Measurements from ENCODE around the gene B3GNT7. TPM values are rescaled to one million over a fixed set of nuclear protein-coding genes. Genes with fewer than 3 reads are reported as not detected.

The B3GNT7 gene
- total RNA-seq, 1 donor from 2014 or later, result 0.64 TPM

DNA sequence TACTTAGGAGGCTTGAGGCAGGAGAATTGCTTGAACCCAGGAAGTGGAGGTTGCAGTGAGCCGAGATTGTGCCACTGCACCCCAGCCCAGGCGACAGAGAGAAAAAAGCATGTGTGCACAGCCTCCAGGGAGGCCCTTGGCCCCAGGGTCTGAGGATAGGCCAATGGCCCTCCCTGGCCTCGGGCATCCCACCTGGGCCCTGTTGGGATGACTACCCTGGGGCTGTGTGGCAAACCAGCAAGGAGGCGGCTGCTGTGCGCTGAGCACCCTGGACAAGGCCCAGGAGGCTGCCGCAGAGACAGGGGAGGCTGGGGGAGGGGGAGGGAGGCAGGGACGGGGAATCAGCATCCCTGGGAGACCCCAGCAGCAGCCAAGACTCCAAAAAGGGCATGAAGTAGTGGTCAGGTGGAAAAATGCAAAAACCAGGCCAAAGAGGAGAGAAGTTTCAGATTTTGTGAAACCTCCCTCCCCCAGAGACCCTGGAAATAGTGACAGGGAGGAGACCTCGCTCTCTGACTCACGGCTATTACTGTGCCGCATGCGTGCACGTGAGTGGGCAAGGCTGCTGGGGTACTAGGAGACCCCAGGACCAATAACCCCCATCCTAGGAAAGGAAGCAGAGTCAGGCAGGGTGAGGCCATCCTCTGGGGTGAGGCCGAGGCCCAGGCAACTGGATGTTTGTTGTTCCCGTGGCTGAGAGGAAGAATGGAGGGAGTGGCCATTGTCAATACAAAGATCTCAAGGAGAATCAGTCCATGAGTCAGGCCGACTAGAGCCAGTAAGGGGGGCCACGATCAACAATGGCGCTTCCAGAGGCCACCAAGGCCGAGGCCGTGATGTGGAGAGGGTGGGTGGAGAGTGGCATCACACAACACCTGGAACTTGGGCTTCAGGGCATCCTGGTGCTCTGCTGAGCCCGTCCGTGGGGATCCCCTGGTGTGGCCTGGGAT, 16.0 kb upstream of the B3GNT7 start:
- Histone ChIP-seq H3K4me3 (no peak overlapping the region), H3K36me3 (no peaks in the 10 kb centered on the region), H3K27me3 (no peaks in the 10 kb centered on the region), H3K4me1 (no peaks in the 10 kb centered on the region), H3K9me3 (no peaks in the 10 kb centered on the region), H3K27ac (no peak overlapping the region)
- TF ChIP-seq, protein P1, sequence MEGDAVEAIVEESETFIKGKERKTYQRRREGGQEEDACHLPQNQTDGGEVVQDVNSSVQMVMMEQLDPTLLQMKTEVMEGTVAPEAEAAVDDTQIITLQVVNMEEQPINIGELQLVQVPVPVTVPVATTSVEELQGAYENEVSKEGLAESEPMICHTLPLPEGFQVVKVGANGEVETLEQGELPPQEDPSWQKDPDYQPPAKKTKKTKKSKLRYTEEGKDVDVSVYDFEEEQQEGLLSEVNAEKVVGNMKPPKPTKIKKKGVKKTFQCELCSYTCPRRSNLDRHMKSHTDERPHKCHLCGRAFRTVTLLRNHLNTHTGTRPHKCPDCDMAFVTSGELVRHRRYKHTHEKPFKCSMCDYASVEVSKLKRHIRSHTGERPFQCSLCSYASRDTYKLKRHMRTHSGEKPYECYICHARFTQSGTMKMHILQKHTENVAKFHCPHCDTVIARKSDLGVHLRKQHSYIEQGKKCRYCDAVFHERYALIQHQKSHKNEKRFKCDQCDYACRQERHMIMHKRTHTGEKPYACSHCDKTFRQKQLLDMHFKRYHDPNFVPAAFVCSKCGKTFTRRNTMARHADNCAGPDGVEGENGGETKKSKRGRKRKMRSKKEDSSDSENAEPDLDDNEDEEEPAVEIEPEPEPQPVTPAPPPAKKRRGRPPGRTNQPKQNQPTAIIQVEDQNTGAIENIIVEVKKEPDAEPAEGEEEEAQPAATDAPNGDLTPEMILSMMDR (IDR thresholded peaks at IDR 0.05), result no peak
- DNase-seq (ENCODE audit: low spot score in 2 of 2), result no peak
- intact Hi-C loops (cut with DNase I), result no loop called here

DNA sequence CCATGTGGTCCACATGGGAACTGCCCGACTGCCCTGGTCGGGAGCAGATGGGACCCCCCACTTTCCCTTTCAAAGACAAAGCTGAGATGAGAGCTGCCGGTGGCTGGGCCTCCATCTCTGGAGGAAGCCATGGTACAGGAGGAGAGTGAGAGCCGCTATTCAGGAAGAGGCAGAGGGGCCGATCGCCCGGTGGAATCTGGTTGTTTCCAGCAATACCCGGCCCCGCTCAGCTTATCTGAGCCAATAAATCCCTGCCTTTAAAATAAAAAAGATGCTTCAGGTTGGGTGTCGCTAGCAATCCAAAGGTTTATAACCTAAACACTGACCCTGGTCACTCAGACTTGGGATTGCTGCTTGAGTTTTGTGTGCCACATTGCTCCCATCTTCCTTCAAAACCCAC, 15.2 kb upstream of the B3GNT7 start:
- H3K36me3 ChIP-seq, result no peaks in the 10 kb centered on the region
- intact Hi-C loops (cut with DNase I), result no loop called here
- no peak overlapping the region for H3K4me3 ChIP-seq
- no peak overlapping the region for H3K27ac ChIP-seq
- H3K4me1 ChIP-seq, result no peaks in the 10 kb centered on the region
- H3K27me3 ChIP-seq, result no peaks in the 10 kb centered on the region
- TF ChIP-seq, protein P1 (IDR thresholded peaks at IDR 0.05), result no peak
- DNase-seq (ENCODE audit: low spot score in 2 of 2), result no peak
- H3K9me3 ChIP-seq, result no peaks in the 10 kb centered on the region

DNA sequence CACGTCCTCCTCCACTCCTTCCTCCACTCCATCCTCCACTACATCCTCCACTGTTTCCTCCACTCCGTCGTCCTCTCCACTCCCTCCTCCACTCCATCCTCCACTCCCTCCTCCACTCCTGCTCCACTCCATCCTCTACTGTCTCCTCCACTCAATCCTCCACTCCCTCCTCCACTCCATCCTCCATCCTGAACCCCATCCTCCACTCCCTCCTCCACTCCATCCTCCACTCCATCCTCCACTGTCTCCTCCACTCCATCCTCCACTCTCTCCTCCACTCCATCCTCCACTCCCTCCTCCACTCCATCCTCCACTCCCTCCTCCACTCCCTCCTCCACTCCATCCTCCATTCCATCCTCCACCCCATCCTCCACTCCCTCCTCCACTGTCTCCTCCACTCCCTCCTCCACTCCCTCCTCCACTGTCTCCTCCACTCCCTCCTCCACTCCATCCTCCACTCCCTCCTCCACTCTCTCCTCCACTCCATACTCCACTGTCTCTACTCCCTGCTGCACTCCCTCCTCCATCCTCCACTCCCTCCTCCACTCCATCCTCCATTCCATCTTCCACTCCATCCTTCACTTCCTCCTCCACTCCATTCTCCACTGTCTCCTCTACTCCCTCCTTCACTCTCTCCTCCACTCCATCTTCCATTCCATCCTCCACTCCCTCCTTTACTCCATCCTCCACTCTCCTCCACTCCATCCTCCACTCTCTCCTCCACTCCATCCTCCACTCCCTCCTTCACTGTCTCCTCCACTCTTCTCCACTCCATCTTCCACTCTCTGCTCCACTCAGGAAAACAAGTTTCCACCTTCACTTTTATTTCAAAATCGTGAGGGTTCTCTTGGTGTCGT, 14.3 kb upstream of the B3GNT7 start:
- Histone ChIP-seq H3K4me1 (no peaks in the 10 kb centered on the region), H3K27me3 (no peaks in the 10 kb centered on the region), H3K9me3 (no peaks in the 10 kb centered on the region), H3K4me3 (no peak overlapping the region), H3K27ac (no peak overlapping the region), H3K36me3 (no peaks in the 10 kb centered on the region)
- TF ChIP-seq, protein P1 (IDR thresholded peaks at IDR 0.05), result no peak
- intact Hi-C loops (cut with DNase I), result no loop called here
- no peak for DNase-seq (ENCODE audit: low spot score in 2 of 2)

DNA sequence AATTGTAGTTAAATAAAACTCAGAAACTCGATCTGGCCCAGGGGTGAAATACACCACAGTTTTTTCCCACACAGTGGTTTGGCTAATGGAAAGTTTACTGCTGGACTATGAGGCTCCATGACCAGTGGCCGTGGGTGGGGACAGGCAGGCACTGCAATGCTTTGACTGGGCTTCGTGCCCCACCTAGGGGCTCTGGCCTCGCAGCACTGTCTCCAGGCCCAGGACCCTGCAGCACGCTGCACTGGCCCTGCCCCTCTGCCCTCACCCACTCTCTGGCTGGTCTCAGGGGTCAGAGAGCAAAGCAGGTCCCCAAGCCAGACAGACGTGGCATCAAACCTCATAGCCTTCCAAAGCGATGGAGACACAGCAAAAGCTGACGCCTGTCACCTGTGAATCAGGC, 13.4 kb upstream of the B3GNT7 start:
- H3K9me3 ChIP-seq, result no peaks in the 10 kb centered on the region
- H3K27me3 ChIP-seq, result no peaks in the 10 kb centered on the region
- no peaks in the 10 kb centered on the region for H3K36me3 ChIP-seq
- H3K4me1 ChIP-seq, result no peaks in the 10 kb centered on the region
- no peak overlapping the region for H3K27ac ChIP-seq
- TF ChIP-seq, protein P1 (IDR thresholded peaks at IDR 0.05), result no peak
- DNase-seq (ENCODE audit: low spot score in 2 of 2), result no peak
- intact Hi-C loops (cut with DNase I), result no loop called here
- no peak overlapping the region for H3K4me3 ChIP-seq

DNA sequence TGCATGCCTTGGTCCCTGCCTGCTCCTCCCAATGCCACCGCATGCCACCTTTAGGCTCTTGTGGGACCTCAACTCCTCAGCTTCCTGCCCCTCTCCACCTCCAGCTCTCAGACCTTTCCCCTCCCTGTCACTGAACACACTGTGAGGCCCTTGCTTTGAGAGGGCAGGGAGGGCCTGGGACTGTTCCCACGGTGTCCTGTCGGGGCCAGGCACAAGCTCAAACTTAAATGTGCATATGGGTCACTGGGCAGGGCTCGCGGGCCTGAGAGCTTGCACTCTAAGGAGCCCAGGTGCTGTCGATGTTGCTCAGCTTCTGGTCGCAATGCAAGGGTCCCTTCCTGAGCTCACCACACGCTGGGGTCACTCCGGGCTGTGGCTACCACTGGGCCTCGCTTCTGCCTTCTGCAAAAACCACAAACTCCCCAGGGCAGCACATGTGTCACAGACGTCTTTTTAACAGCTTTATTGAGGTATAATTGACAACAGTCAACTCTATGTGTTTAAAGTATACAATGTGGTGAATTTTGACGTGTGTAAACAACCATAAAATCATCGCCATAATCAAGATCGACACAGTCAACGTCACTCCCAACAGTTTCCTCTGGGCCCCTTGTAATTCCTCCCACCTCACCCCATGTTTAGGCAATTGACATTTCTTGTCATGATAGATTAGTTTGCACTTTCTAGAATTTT, 11.9 kb upstream of the B3GNT7 start:
- Histone ChIP-seq H3K27me3 (no peaks in the 10 kb centered on the region), H3K4me3 (no peak overlapping the region), H3K4me1 (peaks cover 0 to 2% of the 10 kb centered on the region in 2 donors), H3K9me3 (no peaks in the 10 kb centered on the region), H3K27ac (no peak overlapping the region), H3K36me3 (no peaks in the 10 kb centered on the region)
- DNase-seq (ENCODE audit: low spot score in 2 of 2), result no peak
- intact Hi-C loops (cut with DNase I), result no loop called here
- TF ChIP-seq, protein P1 (IDR thresholded peaks at IDR 0.05), result no peak

Measured in ascending aorta (tissue), 2 donors.